Ascending aorta (tissue), 2 donors: Measurements from ENCODE around the gene VENTX. TPM values are rescaled to one million over a fixed set of nuclear protein-coding genes. Genes with fewer than 3 reads are reported as not detected.
"Not testable (repeated sequence)": the region's sequence is repeated elsewhere in the genome, so short reads cannot be mapped to it uniquely, and the experiment has no call there.

Experiments used
- DNase-seq, 2 donors: peaks; one replicate each; pipeline ENCODE4 v3.0.0-alpha.2; 2019; ENCODE audit warnings: low spot score in 2 of 2
- H3K27ac ChIP-seq, 2 donors: fragments of 200-600 bp; sonication (generic); one replicate each; pipeline ENCODE4 v1.5.1; 2016 to 2017; ENCODE audit warnings: mild to moderate bottlenecking in 1 of 2
- H3K27me3 ChIP-seq: fragments of 200-600 bp; sonication (generic); one replicate; pipeline ENCODE4 v1.5.1; 2017
- H3K36me3 ChIP-seq, 2 donors: fragments of 200-600 bp; sonication (generic); one replicate each; pipeline ENCODE4 v1.5.1; 2016
- H3K4me1 ChIP-seq, 2 donors: fragments of 200-600 bp; sonication (generic); one replicate each; pipeline ENCODE4 v1.5.1; 2016 to 2017; ENCODE audit warnings: mild to moderate bottlenecking in 1 of 2
- H3K4me3 ChIP-seq, 2 donors: fragments of 200-600 bp; sonication (generic); one replicate each; pipeline ENCODE4 v1.5.1; 2016 to 2017; ENCODE audit warnings: mild to moderate bottlenecking in 1 of 2
- H3K9me3 ChIP-seq, 2 donors: fragments of 200-600 bp; sonication (generic); one replicate each; pipeline ENCODE4 v1.5.1; 2016
- intact Hi-C: fragments of 100-400 bp; cut with DNase I; formaldehyde crosslinking; loops from one replicate; pipeline ENCODE4 v1.15.1; 2023
- total RNA-seq: library from RNA; depleted of rRNA; stranded (reverse); fragments of >200 nt; gene quantifications from one replicate; pipeline ENCODE4 v1.1.0, GENCODE V29; 2016
- TF ChIP-seq, protein P1 (sequence below), 3 experiments: fragments of 200-600 bp in 2 of 3; fragments of 450-650 bp in 1 of 3; sonication (generic) in 2 of 3; IDR thresholded peaks; one replicate each; pipeline ENCODE4 v1.5.1; 2016 to 2019; ENCODE audit warnings: antibody characterized with exemption in 3 of 3, mild to moderate bottlenecking in 1 of 3, moderate library complexity in 1 of 3

VENTX gene
- total RNA-seq, 1 donor from 2014 or later: 1.5 TPM

DNA sequence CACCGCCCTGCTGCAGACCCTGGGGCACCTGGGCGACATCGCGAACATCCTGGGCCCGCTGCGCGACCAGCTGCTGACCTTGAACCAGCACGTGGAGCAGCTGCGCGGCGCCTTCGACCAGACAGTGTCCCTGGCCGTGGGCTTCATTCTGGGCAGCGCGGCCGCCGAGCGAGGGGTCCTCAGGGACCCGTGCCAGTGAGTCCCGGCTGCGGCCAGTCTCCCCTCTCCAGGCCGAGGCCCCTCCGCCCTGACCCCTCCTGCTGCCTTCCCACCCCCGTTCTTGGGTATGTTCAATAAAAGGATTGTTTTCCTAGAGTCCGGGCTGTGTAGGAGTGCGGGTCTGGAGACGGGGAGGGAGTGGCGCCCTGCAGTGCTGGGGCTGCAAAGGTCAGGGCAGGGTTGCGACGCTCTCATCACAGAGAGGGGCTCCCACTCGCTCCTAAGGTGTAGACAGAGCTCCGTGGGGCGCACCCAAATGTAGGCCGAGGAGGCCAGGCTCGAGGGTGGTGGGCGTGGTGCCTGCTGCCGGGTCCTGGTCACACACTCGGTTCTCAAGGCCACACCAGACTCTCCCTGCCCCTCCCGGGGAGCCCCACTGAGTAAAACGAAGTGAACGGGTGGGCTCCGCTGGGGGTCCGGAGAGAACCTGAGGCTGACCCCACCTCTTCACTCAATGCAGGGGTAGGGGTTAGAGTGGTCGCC, 6.3 kb upstream of the VENTX start:
- Histone ChIP-seq H3K4me3 (no peak overlapping the region), H3K27ac (no peak overlapping the region), H3K27me3 (peaks cover 8% of the 10 kb centered on the region), H3K9me3 (no peaks in the 10 kb centered on the region), H3K4me1 (no peaks in the 10 kb centered on the region), H3K36me3 (no peaks in the 10 kb centered on the region)
- no peak for DNase-seq
- TF ChIP-seq, protein P1, sequence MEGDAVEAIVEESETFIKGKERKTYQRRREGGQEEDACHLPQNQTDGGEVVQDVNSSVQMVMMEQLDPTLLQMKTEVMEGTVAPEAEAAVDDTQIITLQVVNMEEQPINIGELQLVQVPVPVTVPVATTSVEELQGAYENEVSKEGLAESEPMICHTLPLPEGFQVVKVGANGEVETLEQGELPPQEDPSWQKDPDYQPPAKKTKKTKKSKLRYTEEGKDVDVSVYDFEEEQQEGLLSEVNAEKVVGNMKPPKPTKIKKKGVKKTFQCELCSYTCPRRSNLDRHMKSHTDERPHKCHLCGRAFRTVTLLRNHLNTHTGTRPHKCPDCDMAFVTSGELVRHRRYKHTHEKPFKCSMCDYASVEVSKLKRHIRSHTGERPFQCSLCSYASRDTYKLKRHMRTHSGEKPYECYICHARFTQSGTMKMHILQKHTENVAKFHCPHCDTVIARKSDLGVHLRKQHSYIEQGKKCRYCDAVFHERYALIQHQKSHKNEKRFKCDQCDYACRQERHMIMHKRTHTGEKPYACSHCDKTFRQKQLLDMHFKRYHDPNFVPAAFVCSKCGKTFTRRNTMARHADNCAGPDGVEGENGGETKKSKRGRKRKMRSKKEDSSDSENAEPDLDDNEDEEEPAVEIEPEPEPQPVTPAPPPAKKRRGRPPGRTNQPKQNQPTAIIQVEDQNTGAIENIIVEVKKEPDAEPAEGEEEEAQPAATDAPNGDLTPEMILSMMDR (IDR thresholded peaks at IDR 0.05): no peak
- intact Hi-C loops: no loop called here

DNA sequence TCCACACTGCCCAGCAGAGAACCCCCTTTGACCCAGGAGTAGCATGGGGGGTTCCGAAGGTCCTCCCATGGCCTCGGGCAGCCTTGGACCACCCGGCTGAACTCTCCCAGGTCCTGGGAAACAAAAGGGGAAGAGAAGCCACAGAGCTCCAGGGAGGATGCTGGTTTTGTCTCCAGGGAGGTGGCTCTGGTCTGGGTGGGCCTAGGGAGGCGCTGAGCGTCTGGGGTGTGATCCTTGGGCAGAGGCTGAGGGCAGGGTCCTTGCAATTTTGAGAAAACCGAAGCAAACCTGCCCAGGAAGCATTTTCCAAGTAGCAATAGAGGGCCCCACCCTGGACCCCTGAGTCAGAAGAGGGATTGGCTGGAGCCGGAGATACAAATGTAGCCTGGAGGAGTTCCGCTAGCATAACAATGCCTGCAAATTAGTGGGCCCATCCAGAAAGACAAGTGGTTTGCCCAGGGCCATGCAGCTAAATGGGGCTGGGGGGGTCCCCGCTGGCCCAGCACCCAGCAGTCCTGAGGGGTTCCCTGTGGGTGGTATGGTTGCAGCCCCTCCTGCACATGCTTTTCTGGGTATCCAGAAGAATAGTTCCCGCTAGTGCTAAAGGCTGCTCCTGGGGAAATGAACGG, 5.6 kb upstream of the VENTX start:
- Histone ChIP-seq H3K27me3 (peaks cover 15% of the 10 kb centered on the region), H3K4me3 (no peak overlapping the region), H3K36me3 (no peaks in the 10 kb centered on the region), H3K4me1 (peaks cover 0 to 3% of the 10 kb centered on the region in 2 donors), H3K27ac (no peak overlapping the region), H3K9me3 (no peaks in the 10 kb centered on the region)
- DNase-seq: no peak
- TF ChIP-seq, protein P1 (IDR thresholded peaks at IDR 0.05): no peak
- intact Hi-C loops: no loop called here

- H3K27ac ChIP-seq, DNase-seq, H3K9me3 ChIP-seq, H3K36me3 ChIP-seq, H3K4me1 ChIP-seq, H3K4me3 ChIP-seq, intact Hi-C loops: not testable (repeated sequence)
- H3K27me3 ChIP-seq: peaks cover 19% of the 10 kb centered on the region
Observed at GRCh38 chr10:133234796-133235195, 2.9 kb upstream of the VENTX start.

GRCh38 chr10:133235265-133235855, 2.3 kb upstream of the VENTX start:
- intact Hi-C loops: no loop called here
- Histone ChIP-seq H3K27ac (peak overlapping the region; percentile 8 to 49), H3K9me3 (no peaks in the 10 kb centered on the region), H3K4me3 (peak overlapping the region in 1 of 2 donors; percentile 56), H3K27me3 (peaks cover 19% of the 10 kb centered on the region), H3K4me1 (peaks cover 0 to 3% of the 10 kb centered on the region in 2 donors), H3K36me3 (no peaks in the 10 kb centered on the region)
- no peak for DNase-seq
- TF ChIP-seq, protein P1 (IDR thresholded peaks at IDR 0.05): no peak

GRCh38 chr10:133235932-133236331, 1.7 kb upstream of the VENTX start:
- Histone ChIP-seq H3K4me1 (peaks cover 0 to 3% of the 10 kb centered on the region in 2 donors), H3K36me3 (no peaks in the 10 kb centered on the region), H3K27me3 (peaks cover 19% of the 10 kb centered on the region), H3K4me3 (peak overlapping the region; percentile 1 to 56), H3K9me3 (no peaks in the 10 kb centered on the region), H3K27ac (peak overlapping the region in 1 of 2 donors; percentile 27)
- intact Hi-C loops: no loop called here
- no peak for DNase-seq
- TF ChIP-seq, protein P1 (IDR thresholded peaks at IDR 0.05): no peak
